GM08714 (cell line): Measurements from ENCODE around the gene RNF145.

Experiments used
- H3K4me3 ChIP-seq: fragments of 200-500 bp; sonication (Bioruptor generic); 2 replicates; pipeline ENCODE4 v1.5.1; 2014; ENCODE audit warnings: mild to moderate bottlenecking, low read length, inconsistent platforms
- ZNF274 ChIP-seq: IDR thresholded peaks from 2 replicates; pipeline ENCODE4 v1.6.1; 2012; ENCODE audit warnings: mild to moderate bottlenecking, low read depth, low read length

The RNF145 gene

GRCh38 chr5:159186319-159186718 lies 23.0 kb downstream of the RNF145 start:
- no peak overlapping the region for H3K4me3 ChIP-seq
- TF ChIP-seq ZNF274 = no peak

GRCh38 chr5:159185773-159186172 lies 23.6 kb downstream of the RNF145 start:
- no peak for TF ChIP-seq ZNF274
- H3K4me3 ChIP-seq = no peak overlapping the region

GRCh38 chr5:159184858-159185381 lies 24.4 kb downstream of the RNF145 start:
- no peak overlapping the region for H3K4me3 ChIP-seq

GRCh38 chr5:159184236-159184635 lies 25.1 kb downstream of the RNF145 start:
- no peak for TF ChIP-seq ZNF274
- no peak overlapping the region for H3K4me3 ChIP-seq

More at GRCh38 chr5:159184858-159185381, 24.4 kb downstream of the RNF145 start:
- no peak for TF ChIP-seq ZNF274

- no peak for TF ChIP-seq ZNF274
- no peak overlapping the region for H3K4me3 ChIP-seq
These were observed 26.1 kb downstream of the RNF145 start for GRCh38 chr5:159183247-159183646.

GRCh38 chr5:159182691-159183090 lies 26.7 kb downstream of the RNF145 start:
- no peak for TF ChIP-seq ZNF274
- H3K4me3 ChIP-seq = no peak overlapping the region

- TF ChIP-seq ZNF274 = no peak
These were observed 27.7 kb downstream of the RNF145 start for GRCh38 chr5:159181651-159182050.

GRCh38 chr5:159181152-159181551 lies 28.2 kb downstream of the RNF145 start:
- no peak overlapping the region for H3K4me3 ChIP-seq
- TF ChIP-seq ZNF274 = no peak

More at GRCh38 chr5:159181651-159182050, 27.7 kb downstream of the RNF145 start:
- no peak overlapping the region for H3K4me3 ChIP-seq

- TF ChIP-seq ZNF274 = no peak
These were observed 29.6 kb downstream of the RNF145 start for GRCh38 chr5:159179529-159180305.

GRCh38 chr5:159178978-159179377 lies 30.4 kb downstream of the RNF145 start:
- no peak overlapping the region for H3K4me3 ChIP-seq
- no peak for TF ChIP-seq ZNF274

More at GRCh38 chr5:159179529-159180305, 29.6 kb downstream of the RNF145 start:
- H3K4me3 ChIP-seq = no peak overlapping the region; the same call in none of the 2 replicates

GRCh38 chr5:159175547-159175946 lies 33.8 kb downstream of the RNF145 start:
- no peak overlapping the region for H3K4me3 ChIP-seq
- TF ChIP-seq ZNF274 = no peak

- no peak overlapping the region for H3K4me3 ChIP-seq
- TF ChIP-seq ZNF274 = no peak
These were observed 34.7 kb downstream of the RNF145 start for GRCh38 chr5:159174511-159175168.

- TF ChIP-seq ZNF274 = no peak
- H3K4me3 ChIP-seq = no peak overlapping the region
These were observed 38.1 kb downstream of the RNF145 start for GRCh38 chr5:159171274-159171673.

GRCh38 chr5:159170021-159170420 lies 39.3 kb downstream of the RNF145 start:
- H3K4me3 ChIP-seq = no peak overlapping the region
- TF ChIP-seq ZNF274 = no peak

GRCh38 chr5:159166416-159166815 lies 42.9 kb downstream of the RNF145 start:
- H3K4me3 ChIP-seq = no peak overlapping the region
- no peak for TF ChIP-seq ZNF274
